ENCODE measurements around the gene AMACR.
A peak's percentile ranks its signal among the peaks of the same experiment; 100 is the strongest.

The AMACR gene

DNA sequence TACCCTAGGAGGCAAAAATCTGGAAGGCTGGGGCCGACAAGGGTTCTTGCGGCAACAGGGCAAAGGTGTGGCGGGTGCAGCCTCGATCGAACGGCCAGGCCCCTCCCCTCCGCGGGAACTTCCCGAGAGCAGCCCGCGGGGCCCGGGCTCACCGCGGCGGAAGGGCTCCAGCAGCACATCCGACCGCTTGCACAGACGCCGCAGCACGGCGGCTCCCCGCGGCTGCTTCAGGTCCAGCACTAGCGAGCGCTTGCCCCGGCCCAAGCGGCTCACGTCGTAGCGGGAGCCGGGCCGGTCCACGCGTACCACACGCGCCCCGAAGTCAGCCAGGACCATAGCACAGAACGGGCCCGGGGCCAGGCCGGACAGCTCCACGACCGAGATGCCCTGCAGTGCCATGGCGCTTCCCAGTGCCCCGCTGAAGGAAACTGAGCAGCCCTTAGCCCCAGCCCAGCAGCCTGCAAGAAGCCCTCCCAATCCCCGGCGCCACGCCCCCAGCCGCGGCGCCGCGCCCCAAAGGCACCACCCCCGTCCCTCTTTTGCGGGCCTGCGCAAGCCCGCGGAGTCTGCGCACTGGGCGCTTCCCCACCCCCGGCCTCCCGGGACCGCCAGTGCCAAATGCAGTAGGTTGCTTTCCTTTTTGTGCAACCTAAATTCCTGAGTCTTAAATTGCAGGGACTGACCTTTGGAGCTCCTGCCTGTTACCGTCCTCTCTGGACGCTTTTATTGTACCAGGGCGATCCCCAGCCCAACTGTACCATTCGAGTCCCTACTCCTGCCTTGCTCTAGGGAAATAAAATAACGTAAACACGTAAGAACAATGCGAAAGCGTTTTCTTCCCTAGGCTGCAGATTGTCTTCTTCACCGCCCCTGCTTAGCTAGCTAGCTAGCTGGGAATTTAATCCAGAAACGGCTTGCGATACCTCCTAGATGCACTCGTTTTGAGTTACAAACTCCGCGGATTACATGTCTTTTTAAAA is at the start of gene AMACR:
AMACR (minus strand) TSS at position 430 of the 980 bp plus-strand sequence; CDS start at position 399, 31 bp downstream.
- DNase-seq (ENCODE audit: low spot score), result peak; percentile 94

DNA sequence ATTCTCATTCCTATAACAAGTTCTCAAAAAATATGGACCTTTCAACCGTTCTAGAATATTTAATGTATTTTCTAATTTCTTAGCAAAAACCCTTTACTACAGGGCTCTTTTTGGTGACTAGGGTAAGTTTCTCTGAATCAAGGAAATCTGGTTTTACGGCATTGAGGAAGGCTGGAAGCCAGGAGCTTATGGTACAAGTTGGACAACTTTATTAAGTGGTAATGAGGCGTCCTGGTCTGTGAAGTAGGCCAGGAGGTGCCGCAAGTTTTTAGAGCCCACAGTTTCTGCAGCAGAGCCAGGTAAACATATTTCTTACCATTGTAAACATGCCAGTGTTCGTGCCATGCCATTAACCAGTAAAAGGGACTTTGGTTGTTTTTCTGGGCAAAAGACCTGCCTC is 49.7 kb upstream of the AMACR start:
- DNase-seq (ENCODE audit: low spot score), result no peak

GRCh38 chr5:34057118-34057517 is 49.3 kb upstream of the AMACR start:
- no peak for DNase-seq (ENCODE audit: low spot score)

DNA sequence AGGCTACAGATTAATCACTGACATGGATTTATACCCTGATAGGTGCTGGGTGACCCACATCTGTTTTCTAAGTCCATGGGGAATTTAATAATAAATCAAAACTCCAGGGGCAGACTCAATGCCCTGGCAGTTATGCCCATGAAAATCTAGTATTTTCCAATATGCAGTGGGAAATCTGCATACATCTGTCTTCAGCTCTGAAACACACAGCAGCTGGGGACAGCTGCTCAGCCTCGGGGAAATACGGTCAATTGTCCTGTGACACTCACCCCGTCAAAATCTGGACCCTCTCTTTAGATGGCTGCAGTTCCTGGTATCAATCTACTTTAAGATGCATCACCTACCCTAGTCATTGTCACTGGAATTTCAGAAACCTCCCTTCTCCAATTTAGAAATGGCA is 47.8 kb upstream of the AMACR start:
- no peak for DNase-seq (ENCODE audit: low spot score)

DNA sequence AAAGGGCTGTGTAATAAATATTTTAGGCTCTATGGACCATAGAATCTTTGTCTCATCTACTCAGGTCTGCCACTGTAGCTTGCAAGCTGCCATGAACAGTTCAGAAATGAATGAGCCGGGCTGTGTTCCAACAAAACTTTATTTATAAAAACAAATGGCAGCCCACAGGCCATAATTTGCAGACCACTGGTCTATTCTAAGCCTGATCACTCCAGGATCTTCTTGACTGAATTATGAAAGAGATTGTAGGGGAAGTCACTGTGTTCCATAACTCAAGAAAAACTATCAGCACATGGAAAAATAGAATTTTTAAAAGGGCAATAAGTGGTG is 46.5 kb upstream of the AMACR start:
- DNase-seq (ENCODE audit: low spot score), result no peak

DNA sequence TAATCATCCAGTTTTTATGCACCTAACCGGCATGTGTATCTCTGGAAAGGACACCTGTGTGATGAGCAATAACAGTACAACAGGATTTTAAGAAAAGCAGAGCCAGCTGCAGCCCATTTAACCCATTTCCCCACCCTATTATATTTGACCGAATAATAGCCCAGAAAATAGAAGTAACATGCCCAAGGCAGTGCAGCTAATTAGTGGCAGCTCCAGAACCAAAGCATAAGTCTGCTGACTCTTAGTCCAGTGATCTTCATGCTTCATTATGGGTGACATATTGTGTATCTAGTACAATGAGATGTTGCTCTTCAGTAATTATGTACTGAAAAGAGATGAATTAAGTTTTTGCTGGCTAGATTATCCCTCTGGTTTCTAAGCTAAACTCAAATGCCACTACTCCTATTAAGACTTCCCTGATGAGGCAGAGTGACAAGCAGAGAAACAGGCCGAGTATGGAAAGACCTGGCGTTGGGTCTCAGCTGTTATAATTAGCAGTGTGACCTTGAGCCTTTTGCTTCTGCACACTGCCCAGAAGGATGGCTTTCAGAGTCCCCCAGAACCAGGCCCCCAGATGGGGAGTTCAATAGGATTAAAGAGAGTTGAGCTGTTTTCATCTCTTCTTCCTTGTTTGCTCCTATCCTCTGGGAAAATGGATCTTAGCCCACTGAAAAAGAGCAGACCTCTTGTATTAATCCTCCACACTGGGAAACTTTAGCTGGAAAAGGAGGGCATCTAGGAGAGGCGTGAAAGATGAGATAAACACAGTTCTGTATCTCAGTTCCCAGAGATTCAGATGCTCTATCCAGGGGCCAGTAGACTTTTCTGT is 45.9 kb upstream of the AMACR start:
- no peak for DNase-seq (ENCODE audit: low spot score)

DNA sequence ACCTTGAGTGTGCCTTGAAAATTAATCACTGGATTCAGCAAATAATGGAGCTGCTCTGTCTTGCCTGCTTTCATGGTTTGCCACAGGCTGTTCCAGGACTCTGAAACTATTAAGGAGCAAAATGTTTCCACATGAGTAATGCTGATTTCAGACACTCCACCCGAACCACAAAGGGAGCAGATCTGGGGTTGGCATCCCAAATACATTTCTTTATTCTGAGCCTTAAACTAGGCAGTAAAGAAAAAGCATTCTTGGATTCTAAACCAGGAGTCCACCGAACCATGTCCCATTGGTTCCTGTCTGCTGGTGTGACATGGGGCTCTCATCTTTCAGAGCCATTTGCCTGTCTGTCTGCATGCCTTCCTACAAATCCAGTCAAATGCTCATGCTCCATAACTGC is 45.3 kb upstream of the AMACR start:
- DNase-seq (ENCODE audit: low spot score), result no peak

- DNase-seq (ENCODE audit: low spot score), result no peak
Measured at GRCh38 chr5:34051374-34051980, 43.6 kb upstream of the AMACR start.

DNA sequence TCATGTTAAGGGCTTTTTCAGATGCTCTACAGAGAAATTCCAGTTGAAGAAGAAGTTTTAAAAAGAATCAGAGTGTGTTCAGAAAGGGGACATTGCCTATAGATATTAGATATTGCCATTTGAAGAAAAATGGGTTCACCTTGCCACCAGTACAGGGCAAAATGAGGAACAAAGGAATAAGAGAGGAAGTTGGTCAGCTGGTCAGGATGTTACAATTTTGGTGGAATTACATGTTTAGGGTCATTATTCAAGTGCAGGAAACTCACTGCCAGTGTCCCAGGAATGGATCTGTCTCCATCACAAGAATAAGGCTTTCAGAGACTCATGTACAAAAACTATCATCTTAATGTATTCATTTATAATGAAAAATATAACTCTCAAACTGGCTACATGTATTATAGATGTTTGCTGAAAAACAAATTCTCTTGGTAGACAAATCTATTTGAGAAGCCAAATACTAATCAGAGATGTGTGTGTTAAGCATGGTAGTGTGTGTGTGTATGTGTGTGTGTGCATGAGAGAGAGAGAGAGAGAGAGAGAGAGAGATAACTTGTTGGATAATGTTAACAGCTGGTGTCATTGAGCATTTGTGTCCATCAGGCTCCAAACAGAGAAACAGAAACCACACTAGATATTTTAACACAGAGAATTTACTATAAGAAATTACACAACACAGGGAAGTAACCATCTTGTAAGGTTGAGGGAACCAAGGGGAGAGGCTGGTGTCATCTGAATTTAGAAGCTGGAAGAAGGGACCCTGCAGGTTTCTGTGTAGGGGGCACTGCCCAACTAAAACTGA is 40.1 kb upstream of the AMACR start:
- no peak for DNase-seq (ENCODE audit: low spot score)

DNA sequence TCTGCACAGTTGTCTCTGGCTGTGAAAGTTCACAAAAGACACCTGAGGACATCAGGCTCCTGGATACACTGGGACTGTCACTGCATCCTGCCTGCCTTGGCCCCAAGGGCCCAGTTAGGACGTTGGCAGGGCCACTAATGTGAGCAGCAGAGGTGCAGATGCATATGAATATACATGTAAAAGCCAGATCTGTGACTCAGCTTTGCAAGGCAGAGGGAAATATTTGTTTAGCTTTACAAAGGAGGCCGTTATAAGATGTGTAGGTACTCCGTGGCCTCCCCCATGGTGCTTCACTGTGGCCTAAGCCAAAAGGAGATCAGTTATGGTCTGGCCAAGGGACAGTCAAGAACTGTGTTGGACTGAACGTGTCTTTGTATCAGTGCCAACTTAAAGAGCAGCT is 39.3 kb upstream of the AMACR start:
- no peak for DNase-seq (ENCODE audit: low spot score)

DNA sequence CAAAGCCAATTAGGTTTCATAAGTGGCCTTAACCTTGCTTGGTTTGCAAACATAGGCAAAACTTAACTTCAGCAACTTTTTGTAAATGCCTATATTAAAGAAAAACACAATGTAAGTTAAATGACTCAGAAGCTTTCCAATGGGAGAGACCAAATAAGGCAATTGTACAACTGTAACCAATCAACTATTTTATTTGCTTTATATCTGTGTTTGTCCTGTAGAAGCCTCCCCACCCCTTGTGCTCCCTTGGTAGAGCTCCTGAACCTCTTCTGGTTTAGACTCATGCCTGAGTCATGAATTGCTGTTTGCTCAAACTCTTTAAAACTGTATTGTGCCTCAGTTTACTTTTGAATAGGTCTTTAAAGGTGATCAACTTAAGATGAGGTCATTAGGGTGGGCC is 38.1 kb upstream of the AMACR start:
- no peak for DNase-seq (ENCODE audit: low spot score)

- DNase-seq (ENCODE audit: low spot score), result no peak
Measured at GRCh38 chr5:34045023-34045422, 37.2 kb upstream of the AMACR start.

- no peak for DNase-seq (ENCODE audit: low spot score)
Measured at GRCh38 chr5:34043099-34043876, 35.4 kb upstream of the AMACR start, which contains the start of gene C1QTNF3. Gene C1QTNF3, minus strand, starts transcription at chr5:34043213. Its CDS starts 88 bp downstream, at chr5:34043125.

GRCh38 chr5:34042321-34042720 is 34.5 kb upstream of the AMACR start:
- DNase-seq (ENCODE audit: low spot score), result no peak

DNA sequence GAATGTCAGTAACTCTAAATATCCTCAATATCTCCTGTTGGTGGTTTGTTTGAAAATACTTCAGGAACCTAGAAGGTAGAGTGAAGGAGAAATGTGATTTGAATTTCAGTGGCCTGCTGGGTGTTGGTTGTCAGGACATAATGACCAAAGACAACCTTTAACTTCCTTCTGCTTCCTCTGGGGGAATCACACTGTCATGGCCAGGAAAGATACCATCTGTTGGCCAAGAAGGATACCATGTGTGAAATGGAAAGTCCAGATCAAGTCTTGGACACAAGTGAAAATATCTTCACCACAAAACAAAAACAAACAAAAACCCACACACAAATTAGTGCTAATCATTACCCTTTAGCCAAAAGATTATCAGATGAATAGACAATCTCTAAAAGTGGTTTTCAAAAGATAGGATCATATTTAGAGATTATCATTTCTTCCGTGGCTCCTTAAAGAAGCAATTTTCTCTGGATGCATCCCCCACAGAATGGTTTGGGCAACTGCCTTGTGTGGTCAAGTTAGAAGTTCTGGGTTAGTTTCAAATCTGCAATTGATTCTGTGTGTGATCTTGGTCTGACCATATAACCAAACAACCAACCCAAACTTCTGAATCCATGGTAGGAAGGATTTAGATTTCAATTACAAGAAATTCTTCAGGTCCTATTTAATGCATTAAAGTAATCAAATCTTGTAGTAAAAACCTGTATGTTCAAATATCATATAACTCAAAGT is 33.6 kb upstream of the AMACR start:
- DNase-seq (ENCODE audit: low spot score), result no peak

GRCh38 chr5:34040472-34040871 is 32.6 kb upstream of the AMACR start:
- DNase-seq (ENCODE audit: low spot score), result no peak

DNA sequence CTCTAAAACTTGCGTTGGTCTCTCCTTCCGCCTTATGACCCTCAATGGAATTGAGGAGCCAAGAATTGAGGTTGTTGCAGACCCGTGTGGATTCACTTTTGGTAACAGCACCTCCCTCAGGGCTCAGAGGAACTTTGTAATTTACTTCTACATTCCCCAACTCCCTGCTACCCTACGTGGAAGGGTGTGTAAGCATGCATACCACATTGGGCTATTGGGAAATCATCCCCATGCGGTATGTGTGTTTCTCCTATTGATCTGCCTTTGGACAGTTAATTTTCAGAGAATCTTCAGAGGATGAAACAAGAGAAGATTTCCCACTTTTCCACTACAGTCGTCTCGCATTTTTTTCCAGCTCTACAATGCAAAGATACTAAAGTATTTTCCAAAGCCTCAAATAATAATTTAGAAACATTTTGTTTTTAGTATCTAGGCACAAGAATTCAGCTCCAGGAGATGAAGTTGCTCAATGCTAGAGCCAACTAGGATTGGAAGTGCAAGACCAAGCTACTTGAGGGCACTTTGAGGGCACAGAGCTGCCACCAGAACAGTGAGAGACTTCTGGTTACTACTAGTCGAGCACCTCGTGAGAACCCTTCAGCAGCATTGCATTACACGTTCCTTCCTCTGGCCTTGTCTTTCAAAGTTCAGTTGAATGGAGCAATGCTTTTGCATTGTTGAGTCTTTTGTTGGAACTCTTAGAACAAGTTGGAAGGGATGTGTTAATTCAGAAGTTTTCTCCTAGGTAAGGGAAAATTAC is 31.7 kb upstream of the AMACR start:
- no peak for DNase-seq (ENCODE audit: low spot score)

GRCh38 chr5:34038838-34039237 is 31.0 kb upstream of the AMACR start:
- no peak for DNase-seq (ENCODE audit: low spot score)

DNA sequence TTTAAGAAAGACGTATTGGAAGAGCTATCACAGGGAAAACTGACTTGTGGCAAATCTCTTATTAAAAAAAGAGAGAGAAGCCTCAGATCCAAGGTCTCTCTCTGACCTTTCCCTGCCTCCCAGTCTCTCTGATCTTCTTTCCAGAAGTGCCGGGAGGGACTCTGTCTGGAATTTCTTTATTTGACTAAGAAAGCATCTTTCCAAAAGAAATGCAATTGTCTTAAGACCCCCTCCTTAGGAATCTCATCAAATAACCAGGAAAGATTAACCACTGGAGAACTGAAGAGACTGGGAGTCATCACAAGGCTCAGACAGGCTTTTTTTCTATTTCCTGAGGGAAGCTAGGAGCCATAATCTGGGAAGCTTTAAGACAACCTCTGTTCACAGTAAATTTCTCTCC is 30.5 kb upstream of the AMACR start:
- no peak for DNase-seq (ENCODE audit: low spot score)

Data from CD4-positive, alpha-beta T cell treated with Interleukin-6 at 100 ng/mL for 8 hours (primary cell).